ENCODE measurements around the gene CADM2.

CADM2 gene

DNA sequence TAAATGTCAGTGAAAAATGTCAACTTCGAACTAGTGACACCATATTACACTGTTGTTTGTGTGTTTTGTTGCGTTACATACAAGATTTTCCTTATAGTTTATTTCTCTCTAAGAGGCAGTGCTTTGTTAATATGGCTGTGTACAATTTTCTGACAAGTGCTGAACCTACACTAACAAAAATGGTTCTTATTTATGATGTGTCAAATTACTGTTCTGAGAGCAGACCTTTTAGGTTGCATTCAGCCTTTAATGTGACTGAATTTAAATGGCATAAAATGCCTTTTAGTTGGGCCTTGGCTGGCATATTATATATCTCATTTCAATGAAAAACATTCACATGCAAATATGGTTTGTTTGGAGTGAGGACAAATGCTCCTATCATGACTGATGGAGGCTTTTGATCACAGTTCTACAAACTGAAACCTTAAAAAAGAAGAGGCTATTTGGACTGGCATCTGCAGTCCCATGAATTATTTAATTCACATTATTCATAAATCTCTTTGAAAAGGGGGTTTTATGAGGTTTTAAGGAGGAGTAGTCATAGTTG, 750.6 kb downstream of the CADM2 start:
- H3K4me1 Mint-ChIP-seq = no peaks in the 10 kb centered on the region
- no peak overlapping the region for H3K27ac Mint-ChIP-seq
- no peak overlapping the region for H3K4me3 Mint-ChIP-seq
- H3K36me3 Mint-ChIP-seq (ENCODE audit: low read depth) = no peaks in the 10 kb centered on the region
- no peaks in the 10 kb centered on the region for H3K27me3 Mint-ChIP-seq (ENCODE audit: low read depth)
- TF ChIP-seq, protein P1, sequence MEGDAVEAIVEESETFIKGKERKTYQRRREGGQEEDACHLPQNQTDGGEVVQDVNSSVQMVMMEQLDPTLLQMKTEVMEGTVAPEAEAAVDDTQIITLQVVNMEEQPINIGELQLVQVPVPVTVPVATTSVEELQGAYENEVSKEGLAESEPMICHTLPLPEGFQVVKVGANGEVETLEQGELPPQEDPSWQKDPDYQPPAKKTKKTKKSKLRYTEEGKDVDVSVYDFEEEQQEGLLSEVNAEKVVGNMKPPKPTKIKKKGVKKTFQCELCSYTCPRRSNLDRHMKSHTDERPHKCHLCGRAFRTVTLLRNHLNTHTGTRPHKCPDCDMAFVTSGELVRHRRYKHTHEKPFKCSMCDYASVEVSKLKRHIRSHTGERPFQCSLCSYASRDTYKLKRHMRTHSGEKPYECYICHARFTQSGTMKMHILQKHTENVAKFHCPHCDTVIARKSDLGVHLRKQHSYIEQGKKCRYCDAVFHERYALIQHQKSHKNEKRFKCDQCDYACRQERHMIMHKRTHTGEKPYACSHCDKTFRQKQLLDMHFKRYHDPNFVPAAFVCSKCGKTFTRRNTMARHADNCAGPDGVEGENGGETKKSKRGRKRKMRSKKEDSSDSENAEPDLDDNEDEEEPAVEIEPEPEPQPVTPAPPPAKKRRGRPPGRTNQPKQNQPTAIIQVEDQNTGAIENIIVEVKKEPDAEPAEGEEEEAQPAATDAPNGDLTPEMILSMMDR (IDR thresholded peaks at IDR 0.05; ENCODE audit: unreplicated experiment in 3 of 3) = no peak
- no peaks in the 10 kb centered on the region for H3K9me3 Mint-ChIP-seq

DNA sequence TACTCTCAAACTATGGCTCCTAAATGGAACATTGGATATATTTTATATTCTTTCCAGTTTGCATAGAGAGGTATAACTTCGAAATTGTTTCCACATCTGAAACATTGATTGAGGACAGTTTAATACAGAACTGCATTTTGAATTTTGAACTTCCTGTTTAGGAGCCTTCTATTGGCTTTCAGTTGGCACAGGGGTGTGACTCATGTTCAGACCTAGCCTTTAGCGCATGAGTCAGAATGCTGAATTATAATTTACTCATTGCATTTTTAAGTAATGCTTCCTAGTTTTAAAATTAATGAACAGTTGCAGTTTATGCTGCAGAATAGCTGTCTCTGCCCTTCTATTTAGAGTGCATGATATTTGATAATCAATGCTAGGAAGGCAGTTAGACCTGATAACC, 751.7 kb downstream of the CADM2 start:
- no peaks in the 10 kb centered on the region for H3K36me3 Mint-ChIP-seq (ENCODE audit: low read depth)
- H3K9me3 Mint-ChIP-seq = no peaks in the 10 kb centered on the region
- TF ChIP-seq, protein P1 (IDR thresholded peaks at IDR 0.05; ENCODE audit: unreplicated experiment in 3 of 3) = no peak
- H3K4me3 Mint-ChIP-seq = no peak overlapping the region
- no peaks in the 10 kb centered on the region for H3K27me3 Mint-ChIP-seq (ENCODE audit: low read depth)
- no peak overlapping the region for H3K27ac Mint-ChIP-seq
- no peaks in the 10 kb centered on the region for H3K4me1 Mint-ChIP-seq

DNA sequence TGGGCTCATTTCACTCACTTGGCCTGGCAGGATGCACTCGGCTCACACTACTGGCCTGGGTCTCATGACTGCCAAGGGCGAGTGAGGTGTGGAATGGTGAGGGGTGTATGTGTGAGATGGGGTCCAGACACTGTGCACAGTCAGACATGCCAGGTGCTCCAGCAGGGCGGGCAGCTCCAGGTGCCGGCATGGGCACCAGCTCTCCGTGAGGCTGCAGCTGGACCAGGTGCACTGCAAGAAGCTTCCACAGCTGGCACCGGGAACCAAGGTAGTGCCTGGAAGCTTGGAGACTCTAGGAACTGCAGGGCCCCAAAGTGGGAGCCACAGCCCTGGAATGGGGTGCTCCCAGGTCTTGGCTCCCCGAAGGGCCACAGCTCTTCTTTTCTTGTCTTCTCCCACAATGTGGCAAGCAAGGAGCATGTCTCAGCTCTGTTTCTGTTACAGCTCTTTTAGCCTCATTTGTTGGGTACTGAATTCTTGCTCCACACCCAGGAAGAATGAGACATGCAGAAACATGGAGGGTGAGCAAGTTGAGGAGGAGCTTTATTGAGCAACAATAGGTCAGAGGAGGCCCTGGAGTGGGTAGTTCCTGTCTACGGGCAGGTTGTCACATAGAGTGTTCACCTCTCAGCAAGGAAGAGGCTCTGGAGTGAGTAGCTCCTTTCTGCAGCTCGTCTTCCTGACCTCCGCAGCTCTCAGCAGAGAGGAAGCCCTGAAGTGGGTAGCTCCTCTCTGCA, 762.8 kb downstream of the CADM2 start:
- peaks cover 5% of the 10 kb centered on the region for H3K9me3 Mint-ChIP-seq
- H3K27ac Mint-ChIP-seq = no peak overlapping the region
- TF ChIP-seq, protein P1 (IDR thresholded peaks at IDR 0.05; ENCODE audit: unreplicated experiment in 3 of 3) = no peak
- no peaks in the 10 kb centered on the region for H3K36me3 Mint-ChIP-seq (ENCODE audit: low read depth)
- H3K4me3 Mint-ChIP-seq = no peak overlapping the region
- H3K4me1 Mint-ChIP-seq = no peaks in the 10 kb centered on the region
- no peaks in the 10 kb centered on the region for H3K27me3 Mint-ChIP-seq (ENCODE audit: low read depth)

DNA sequence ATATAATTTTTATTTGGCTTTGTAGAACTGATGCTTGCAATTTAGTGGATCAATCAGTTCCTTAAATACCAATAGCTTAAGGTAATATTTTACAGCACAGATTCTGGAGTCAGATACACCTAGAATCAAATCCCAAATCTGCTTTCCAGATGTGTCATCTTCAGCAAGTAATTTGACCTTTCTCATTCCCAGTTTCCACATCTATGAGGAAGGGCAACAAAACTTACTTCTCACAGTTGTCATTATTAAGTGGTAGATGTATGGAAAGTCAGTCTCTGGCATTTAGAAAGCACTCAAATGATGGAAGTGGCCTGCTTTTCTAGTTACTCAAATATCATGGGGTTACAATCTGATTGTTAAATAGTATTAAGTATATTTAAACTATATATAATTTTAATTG, 767.0 kb downstream of the CADM2 start:
- TF ChIP-seq, protein P1 (IDR thresholded peaks at IDR 0.05; ENCODE audit: unreplicated experiment in 3 of 3) = no peak
- H3K36me3 Mint-ChIP-seq (ENCODE audit: low read depth) = no peaks in the 10 kb centered on the region
- H3K27ac Mint-ChIP-seq = no peak overlapping the region
- H3K4me3 Mint-ChIP-seq = no peak overlapping the region
- H3K9me3 Mint-ChIP-seq = peaks cover 5% of the 10 kb centered on the region
- no peaks in the 10 kb centered on the region for H3K27me3 Mint-ChIP-seq (ENCODE audit: low read depth)
- no peaks in the 10 kb centered on the region for H3K4me1 Mint-ChIP-seq

DNA sequence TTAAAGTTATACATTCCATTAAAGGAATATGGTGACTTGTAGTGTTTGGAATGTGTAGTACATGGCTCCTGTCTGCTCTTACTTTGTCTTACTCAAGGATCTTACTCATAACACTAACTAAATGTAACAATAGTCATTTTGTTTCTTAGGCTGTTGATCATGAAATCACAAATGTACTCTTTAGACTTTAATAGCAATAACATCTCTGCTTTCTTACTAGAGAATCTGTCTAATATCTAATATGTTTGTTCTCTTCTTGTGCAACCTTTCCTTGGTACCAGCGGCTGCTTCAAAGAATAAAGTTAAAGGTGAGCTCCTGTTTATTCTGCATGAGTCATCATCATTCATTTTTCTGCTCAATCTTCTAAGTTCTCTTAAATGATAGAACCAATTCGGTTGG, 767.5 kb downstream of the CADM2 start:
- Mint-ChIP-seq H3K27ac (no peak overlapping the region), H3K9me3 (peaks cover 5% of the 10 kb centered on the region), H3K36me3 (ENCODE audit: low read depth) (no peaks in the 10 kb centered on the region)

More for the DNA sequence above, 767.5 kb downstream of the CADM2 start:
- Mint-ChIP-seq H3K27me3 (ENCODE audit: low read depth) (no peaks in the 10 kb centered on the region), H3K4me1 (no peaks in the 10 kb centered on the region), H3K4me3 (no peak overlapping the region)
- TF ChIP-seq, protein P1 (IDR thresholded peaks at IDR 0.05; ENCODE audit: unreplicated experiment in 3 of 3) = no peak
